Dermis blood vessel endothelial cell (primary cell): Measurements from ENCODE around the gene DDIT3. TPM values are rescaled to one million over a fixed set of nuclear protein-coding genes. Genes with fewer than 3 reads are reported as not detected.
A peak's percentile ranks its signal among the peaks of the same experiment; 100 is the strongest.
"Not testable (repeated sequence)": the region's sequence is repeated elsewhere in the genome, so short reads cannot be mapped to it uniquely, and the experiment has no call there.

Experiments
- DNase-seq: peaks from one replicate; pipeline ENCODE4 v3.0.0; 2010
- total RNA-seq: library from RNA; depleted of rRNA; stranded (reverse); fragments of >200 nt; gene quantifications from 2 replicates; pipeline ENCODE4 v1.2.3, GENCODE V29; 2014

DDIT3 gene
- total RNA-seq, 1 donor from 2014 or later: 11.4 TPM

GRCh38 chr12:57512665-57513064 is 7.6 kb downstream of the DDIT3 start:
- DNase-seq: no peak

GRCh38 chr12:57511588-57512325 is 8.6 kb downstream of the DDIT3 start:
- no peak for DNase-seq

GRCh38 chr12:57511161-57511560 is 9.2 kb downstream of the DDIT3 start:
- DNase-seq: no peak

- not testable (repeated sequence) for DNase-seq
Observed at GRCh38 chr12:57507796-57508195, 12.5 kb downstream of the DDIT3 start.

GRCh38 chr12:57506541-57506940 is 13.8 kb downstream of the DDIT3 start:
- not testable (repeated sequence) for DNase-seq

- not testable (repeated sequence) for DNase-seq
Observed at GRCh38 chr12:57502311-57502969, 17.9 kb downstream of the DDIT3 start.

GRCh38 chr12:57500213-57500612 is 20.1 kb downstream of the DDIT3 start:
- DNase-seq: no peak

- DNase-seq: no peak
Observed at GRCh38 chr12:57498571-57498970, 21.7 kb downstream of the DDIT3 start.

- DNase-seq: no peak
Observed at GRCh38 chr12:57498132-57498502, 22.2 kb downstream of the DDIT3 start.

- no peak for DNase-seq
Observed at GRCh38 chr12:57497223-57498131, 22.8 kb downstream of the DDIT3 start.

GRCh38 chr12:57496822-57497221 is 23.5 kb downstream of the DDIT3 start:
- DNase-seq: no peak

GRCh38 chr12:57495051-57495701 is 25.1 kb downstream of the DDIT3 start:
- not testable (repeated sequence) for DNase-seq

- no peak for DNase-seq
Observed at GRCh38 chr12:57491393-57492280, 28.7 kb downstream of the DDIT3 start.

- no peak for DNase-seq
Observed at GRCh38 chr12:57490126-57490525, 30.2 kb downstream of the DDIT3 start.

- no peak for DNase-seq
Observed at GRCh38 chr12:57489157-57489641, 31.1 kb downstream of the DDIT3 start.

GRCh38 chr12:57488402-57489156 is 31.7 kb downstream of the DDIT3 start:
- DNase-seq: peak; percentile 23

- DNase-seq: peak; percentile 96
Observed at GRCh38 chr12:57487597-57488401, 32.5 kb downstream of the DDIT3 start, which contains the start of gene MARS1. TSS of gene MARS1 (plus strand) at chr12:57488068. CDS start at chr12:57488091, 23 bp downstream.

- no peak for DNase-seq
Observed at GRCh38 chr12:57487055-57487596, 33.2 kb downstream of the DDIT3 start.

GRCh38 chr12:57485695-57486094 is 34.6 kb downstream of the DDIT3 start:
- DNase-seq: no peak
